ENCODE measurements around the gene GRB10.
A peak's percentile ranks its signal among the peaks of the same experiment; 100 is the strongest.

GRB10 gene

DNA sequence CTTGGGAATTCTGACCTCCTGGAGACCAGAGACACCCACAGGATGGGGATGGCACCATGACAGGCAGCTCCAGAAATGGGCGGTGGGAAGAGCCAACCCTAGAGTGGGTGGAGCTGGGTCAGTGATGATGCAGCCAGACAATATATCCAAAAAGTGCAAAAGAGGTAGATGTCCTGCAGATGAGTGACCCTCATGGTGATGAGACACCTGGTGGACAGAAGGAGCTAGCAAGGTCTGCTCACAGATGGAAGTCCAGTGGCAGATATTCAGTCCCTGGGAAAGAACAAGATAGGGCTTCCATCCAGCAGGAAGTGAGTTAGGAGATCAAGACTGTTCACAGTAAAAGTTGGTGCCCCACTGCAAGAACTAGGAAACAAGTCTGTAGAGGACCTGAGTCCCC lies 19.2 kb upstream of the GRB10 start:
- Histone ChIP-seq H3K9ac (ENCODE audit: low read length) (no peak overlapping the region), H3K36me3 (ENCODE audit: insufficient read depth, low read length) (no peaks in the 10 kb centered on the region), H3K4me3 (ENCODE audit: low read depth in 1 of 2, low read length in 2 of 2) (no peak overlapping the region), H3K4me1 (ENCODE audit: insufficient read depth, low read length) (no peaks in the 10 kb centered on the region), H3K27ac (ENCODE audit: low read depth, low read length) (no peak overlapping the region), H3K9me3 (ENCODE audit: low read length) (no peaks in the 10 kb centered on the region), H3K27me3 (ENCODE audit: control insufficient read depth in 1 of 2, insufficient read depth in 2 of 2, low read length in 2 of 2) (no peaks in the 10 kb centered on the region)

DNA sequence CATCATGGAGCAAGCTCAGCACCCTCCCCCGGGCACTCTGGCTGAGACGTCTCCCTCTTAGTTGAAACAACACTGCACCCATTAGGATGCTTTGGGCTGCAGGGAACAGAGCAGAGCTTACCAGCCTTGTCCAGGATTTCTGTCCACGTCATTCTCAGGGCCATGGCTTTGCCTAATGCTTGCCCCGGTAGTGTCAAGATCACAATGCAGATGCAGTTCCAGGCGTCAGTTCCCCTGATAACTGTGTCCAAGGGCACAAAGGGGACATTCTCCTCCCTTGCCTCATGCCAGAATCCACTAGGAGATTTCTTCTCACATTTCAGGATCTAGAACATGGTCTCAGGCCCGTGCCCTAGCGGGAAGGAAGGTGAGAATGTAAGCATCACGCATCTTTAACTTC lies 17.2 kb upstream of the GRB10 start:
- no peaks in the 10 kb centered on the region for H3K27me3 ChIP-seq (ENCODE audit: control insufficient read depth in 1 of 2, insufficient read depth in 2 of 2, low read length in 2 of 2)

DNA sequence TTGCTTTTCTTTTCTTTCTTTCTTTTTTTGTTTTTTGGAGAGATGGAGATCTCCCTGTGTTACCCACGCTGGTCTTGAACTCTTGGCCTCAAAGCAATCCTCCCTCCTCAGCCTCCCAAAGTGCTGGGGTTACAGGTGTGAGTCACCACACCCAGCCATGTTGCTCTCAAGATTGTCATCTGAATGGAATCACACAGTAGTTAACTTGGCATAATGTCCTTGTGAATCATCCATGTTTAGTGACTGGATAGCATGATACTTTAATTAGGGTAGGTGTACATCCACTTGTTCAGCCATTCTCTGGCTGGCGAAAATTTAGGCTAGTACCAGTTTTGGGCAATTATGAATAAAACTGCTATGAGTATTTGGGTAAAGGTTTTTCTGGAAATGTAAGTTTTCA lies 15.4 kb upstream of the GRB10 start:
- no peaks in the 10 kb centered on the region for H3K4me1 ChIP-seq (ENCODE audit: insufficient read depth, low read length)
- no peak overlapping the region for H3K4me3 ChIP-seq (ENCODE audit: low read depth in 1 of 2, low read length in 2 of 2)
- H3K27me3 ChIP-seq (ENCODE audit: control insufficient read depth in 1 of 2, insufficient read depth in 2 of 2, low read length in 2 of 2), result no peaks in the 10 kb centered on the region
- H3K36me3 ChIP-seq (ENCODE audit: insufficient read depth, low read length), result no peaks in the 10 kb centered on the region
- no peak overlapping the region for H3K27ac ChIP-seq (ENCODE audit: low read depth, low read length)
- no peaks in the 10 kb centered on the region for H3K9me3 ChIP-seq (ENCODE audit: low read length)
- H3K9ac ChIP-seq (ENCODE audit: low read length), result no peak overlapping the region

More for the DNA sequence above, 17.2 kb upstream of the GRB10 start:
- Histone ChIP-seq H3K27ac (ENCODE audit: low read depth, low read length) (no peak overlapping the region), H3K9ac (ENCODE audit: low read length) (no peak overlapping the region), H3K9me3 (ENCODE audit: low read length) (no peaks in the 10 kb centered on the region), H3K4me3 (ENCODE audit: low read depth in 1 of 2, low read length in 2 of 2) (no peak overlapping the region), H3K36me3 (ENCODE audit: insufficient read depth, low read length) (no peaks in the 10 kb centered on the region), H3K4me1 (ENCODE audit: insufficient read depth, low read length) (no peaks in the 10 kb centered on the region)

DNA sequence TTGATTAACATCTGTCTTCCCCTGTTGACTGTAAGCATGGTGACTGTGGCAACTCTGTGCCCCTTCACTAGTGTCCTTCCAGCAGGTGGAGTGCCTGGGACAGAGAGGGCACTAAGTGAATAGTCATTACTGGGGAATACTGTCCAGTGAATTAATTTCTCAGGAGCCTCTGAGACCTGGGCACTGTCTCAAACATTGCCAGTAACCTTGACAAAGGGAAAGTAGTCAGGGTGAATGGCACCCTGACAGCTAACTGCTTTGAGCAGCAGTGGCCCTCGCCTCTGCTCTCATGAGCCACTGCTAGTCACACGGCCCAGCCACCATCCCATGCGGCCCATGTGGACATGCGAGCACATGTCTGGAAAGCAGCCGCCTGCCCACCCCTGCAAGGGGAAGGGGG lies 13.1 kb upstream of the GRB10 start:
- no peaks in the 10 kb centered on the region for H3K27me3 ChIP-seq (ENCODE audit: control insufficient read depth in 1 of 2, insufficient read depth in 2 of 2, low read length in 2 of 2)
- no peak overlapping the region for H3K9ac ChIP-seq (ENCODE audit: low read length)
- no peaks in the 10 kb centered on the region for H3K36me3 ChIP-seq (ENCODE audit: insufficient read depth, low read length)
- no peaks in the 10 kb centered on the region for H3K9me3 ChIP-seq (ENCODE audit: low read length)
- H3K4me1 ChIP-seq (ENCODE audit: insufficient read depth, low read length), result peaks cover 9% of the 10 kb centered on the region
- H3K4me3 ChIP-seq (ENCODE audit: low read depth in 1 of 2, low read length in 2 of 2), result no peak overlapping the region
- no peak overlapping the region for H3K27ac ChIP-seq (ENCODE audit: low read depth, low read length)

DNA sequence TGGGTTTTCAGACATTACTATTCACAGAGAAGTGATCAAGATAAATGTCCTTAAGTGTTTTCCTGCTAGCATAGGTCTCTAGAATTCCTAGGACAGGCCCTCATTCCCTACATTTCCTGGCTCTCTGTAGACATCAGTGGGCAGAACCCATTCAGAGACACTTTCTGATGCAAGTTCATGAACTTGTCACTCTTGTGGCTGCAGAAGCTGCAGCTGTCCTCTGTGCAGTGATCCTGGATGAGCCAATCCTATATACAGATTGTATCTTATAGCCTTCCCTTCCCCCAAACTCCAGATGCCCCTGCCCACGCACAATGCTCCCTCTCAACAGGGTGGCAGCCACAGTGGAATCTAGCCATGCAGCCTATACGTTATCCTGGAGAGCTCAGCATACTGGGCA lies 12.6 kb upstream of the GRB10 start:
- Histone ChIP-seq H3K4me1 (ENCODE audit: insufficient read depth, low read length) (peaks cover 14% of the 10 kb centered on the region), H3K9me3 (ENCODE audit: low read length) (no peaks in the 10 kb centered on the region), H3K4me3 (ENCODE audit: low read depth in 1 of 2, low read length in 2 of 2) (no peak overlapping the region), H3K27me3 (ENCODE audit: control insufficient read depth in 1 of 2, insufficient read depth in 2 of 2, low read length in 2 of 2) (no peaks in the 10 kb centered on the region), H3K27ac (ENCODE audit: low read depth, low read length) (no peak overlapping the region), H3K9ac (ENCODE audit: low read length) (no peak overlapping the region), H3K36me3 (ENCODE audit: insufficient read depth, low read length) (no peaks in the 10 kb centered on the region)

DNA sequence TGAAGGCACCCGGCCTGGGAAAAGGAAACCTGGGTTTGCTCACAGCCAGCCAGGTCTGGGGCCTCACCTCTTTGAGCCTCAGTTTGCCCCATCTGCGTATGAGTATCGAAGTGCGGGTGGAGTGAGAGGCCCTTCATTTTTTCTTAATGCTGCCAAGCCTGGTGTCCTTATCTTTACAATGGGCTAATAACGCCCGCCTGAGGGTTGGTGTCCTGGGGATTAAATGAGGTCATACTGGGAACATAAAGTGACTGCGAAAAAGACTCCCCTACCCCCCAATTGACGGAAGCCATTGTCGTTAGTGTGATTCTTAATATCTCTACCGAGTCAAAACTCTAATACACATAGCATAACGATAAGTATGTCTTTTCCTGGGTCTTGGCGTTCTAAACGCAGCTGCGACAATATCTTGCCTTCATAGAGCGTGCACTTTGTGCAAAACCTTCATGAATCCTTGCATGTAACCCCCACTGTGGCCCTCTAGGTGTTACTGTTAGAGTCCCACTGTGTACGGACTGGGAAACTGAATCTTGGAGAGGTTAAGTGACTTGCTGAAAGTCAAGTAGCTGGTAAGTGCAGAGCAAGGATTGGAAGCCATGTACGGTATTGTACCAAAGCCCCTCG lies 11.4 kb upstream of the GRB10 start:
- Histone ChIP-seq H3K9ac (ENCODE audit: low read length) (peak overlapping the region; percentile 31), H3K4me3 (ENCODE audit: low read depth in 1 of 2, low read length in 2 of 2) (peak overlapping the region; percentile 28 to 33), H3K4me1 (ENCODE audit: insufficient read depth, low read length) (peaks cover 19% of the 10 kb centered on the region), H3K27me3 (ENCODE audit: control insufficient read depth in 1 of 2, insufficient read depth in 2 of 2, low read length in 2 of 2) (no peaks in the 10 kb centered on the region), H3K27ac (ENCODE audit: low read depth, low read length) (peak overlapping the region; percentile 67), H3K36me3 (ENCODE audit: insufficient read depth, low read length) (no peaks in the 10 kb centered on the region), H3K9me3 (ENCODE audit: low read length) (no peaks in the 10 kb centered on the region)

DNA sequence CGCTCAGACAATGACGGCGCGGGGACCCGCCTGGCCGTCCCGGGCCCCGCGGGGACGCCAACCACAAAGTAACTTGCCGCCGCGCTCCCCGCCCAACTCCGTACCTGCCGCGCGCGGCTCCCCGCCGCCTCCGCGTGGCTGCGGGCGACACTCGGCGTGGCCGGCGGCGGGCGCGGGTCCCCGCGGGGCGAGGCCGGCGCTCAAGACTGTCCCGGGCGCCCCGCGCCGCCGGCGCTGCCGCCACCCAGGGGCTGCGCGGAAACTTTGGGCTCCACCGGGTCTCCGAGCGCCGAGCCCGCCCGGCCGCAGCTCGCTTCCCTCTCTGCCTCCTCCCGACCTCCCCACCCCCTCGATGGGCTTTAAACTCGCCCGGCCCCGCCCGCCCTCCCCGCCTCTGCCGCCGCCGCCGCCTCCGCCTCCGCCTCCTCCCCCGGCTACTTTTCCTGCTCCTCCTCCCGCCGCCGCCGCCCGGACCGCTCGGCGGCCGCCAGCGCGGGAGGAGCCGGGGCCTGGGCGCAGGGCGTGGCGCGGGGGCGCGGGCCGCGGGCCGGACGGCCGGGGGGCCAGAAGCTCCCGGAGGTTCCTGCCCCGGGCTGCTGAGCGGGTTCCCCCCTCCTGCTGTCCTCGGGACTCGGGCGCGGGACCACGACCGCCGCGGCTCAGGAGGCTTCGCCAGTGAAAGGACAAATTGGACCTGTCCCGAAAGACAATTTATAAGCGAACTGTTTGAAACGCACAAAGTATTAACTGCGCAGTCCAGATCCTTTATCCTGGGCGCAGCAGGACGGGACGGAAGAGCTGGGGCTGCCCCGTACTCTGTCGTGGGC lies 10.6 kb upstream of the GRB10 start:
- Histone ChIP-seq H3K9ac (ENCODE audit: low read length) (peak overlapping the region; percentile 31), H3K9me3 (ENCODE audit: low read length) (no peaks in the 10 kb centered on the region), H3K4me3 (ENCODE audit: low read depth in 1 of 2, low read length in 2 of 2) (peak overlapping the region; percentile 28 to 33), H3K27me3 (ENCODE audit: control insufficient read depth in 1 of 2, insufficient read depth in 2 of 2, low read length in 2 of 2) (no peaks in the 10 kb centered on the region), H3K27ac (ENCODE audit: low read depth, low read length) (peak overlapping the region; percentile 67), H3K36me3 (ENCODE audit: insufficient read depth, low read length) (no peaks in the 10 kb centered on the region), H3K4me1 (ENCODE audit: insufficient read depth, low read length) (peaks cover 19% of the 10 kb centered on the region)

DNA sequence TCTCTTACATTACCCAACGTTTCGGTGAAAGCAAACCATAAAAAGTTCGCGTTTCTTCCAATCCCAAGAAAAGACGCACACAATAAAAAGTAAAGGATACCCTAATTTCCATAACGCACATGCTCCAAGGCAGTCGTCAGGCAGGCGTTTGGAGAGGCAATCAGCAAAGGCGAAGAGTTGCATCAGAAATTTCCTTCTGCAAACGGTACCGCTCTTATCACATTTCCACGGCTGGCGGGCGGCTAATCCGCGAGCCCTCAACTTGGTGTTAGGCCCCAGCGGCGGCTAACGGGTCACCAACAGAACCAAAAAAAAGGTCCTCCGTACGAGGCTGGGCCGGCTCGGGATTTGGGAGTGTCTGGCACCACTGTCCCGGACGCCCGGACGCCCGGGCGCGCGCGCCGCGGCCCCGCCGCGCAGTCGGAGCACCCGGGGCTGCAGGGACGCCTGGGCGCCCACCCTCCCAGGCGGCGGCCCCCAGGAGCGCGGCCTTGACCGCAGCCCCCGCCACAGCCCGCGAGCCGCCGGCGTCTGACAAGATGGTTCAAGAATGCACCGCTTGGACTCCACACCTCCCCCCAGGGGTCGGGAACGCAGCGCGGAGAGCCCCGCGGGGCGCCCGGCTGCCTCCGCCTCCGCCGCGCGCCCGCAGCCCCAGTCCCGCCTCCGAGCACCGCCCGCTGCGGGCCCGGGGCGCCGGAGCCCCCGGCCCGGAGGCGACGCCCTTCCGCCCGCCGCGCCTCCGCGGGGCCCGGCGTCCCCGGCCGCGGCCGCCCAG lies 9.8 kb upstream of the GRB10 start:
- H3K36me3 ChIP-seq (ENCODE audit: insufficient read depth, low read length), result no peaks in the 10 kb centered on the region
- peak overlapping the region; percentile 57 for H3K27ac ChIP-seq (ENCODE audit: low read depth, low read length)
- no peaks in the 10 kb centered on the region for H3K9me3 ChIP-seq (ENCODE audit: low read length)
- no peaks in the 10 kb centered on the region for H3K27me3 ChIP-seq (ENCODE audit: control insufficient read depth in 1 of 2, insufficient read depth in 2 of 2, low read length in 2 of 2)
- H3K4me1 ChIP-seq (ENCODE audit: insufficient read depth, low read length), result peaks cover 19% of the 10 kb centered on the region
- H3K9ac ChIP-seq (ENCODE audit: low read length), result peak overlapping the region; percentile 37
- peak overlapping the region; percentile 50 to 77 for H3K4me3 ChIP-seq (ENCODE audit: low read depth in 1 of 2, low read length in 2 of 2)

DNA sequence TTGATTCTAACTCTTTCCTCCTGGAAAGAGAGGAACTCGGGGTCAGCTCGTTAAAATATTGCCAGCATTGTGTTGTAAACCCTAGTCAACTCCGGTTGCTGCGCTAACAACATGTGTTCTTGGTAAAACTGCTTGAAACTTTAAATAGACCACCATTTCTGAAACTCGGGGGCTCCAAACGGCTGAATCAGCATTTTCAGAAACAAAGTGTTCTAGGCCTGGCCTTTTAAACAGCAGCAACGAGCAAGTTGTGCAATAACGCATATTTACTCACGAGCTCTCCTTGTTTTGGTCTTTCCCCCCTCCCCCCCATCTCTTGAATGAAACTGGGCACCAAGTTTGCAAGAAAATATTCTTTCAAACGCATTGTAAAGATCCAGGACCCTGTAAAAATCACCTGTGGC lies 9.2 kb upstream of the GRB10 start:
- Histone ChIP-seq H3K9ac (ENCODE audit: low read length) (peak overlapping the region; percentile 37), H3K27me3 (ENCODE audit: control insufficient read depth in 1 of 2, insufficient read depth in 2 of 2, low read length in 2 of 2) (no peaks in the 10 kb centered on the region), H3K27ac (ENCODE audit: low read depth, low read length) (peak overlapping the region; percentile 57), H3K9me3 (ENCODE audit: low read length) (no peaks in the 10 kb centered on the region), H3K4me1 (ENCODE audit: insufficient read depth, low read length) (peaks cover 19% of the 10 kb centered on the region), H3K4me3 (ENCODE audit: low read depth in 1 of 2, low read length in 2 of 2) (peak overlapping the region; percentile 50 to 77), H3K36me3 (ENCODE audit: insufficient read depth, low read length) (no peaks in the 10 kb centered on the region)

DNA sequence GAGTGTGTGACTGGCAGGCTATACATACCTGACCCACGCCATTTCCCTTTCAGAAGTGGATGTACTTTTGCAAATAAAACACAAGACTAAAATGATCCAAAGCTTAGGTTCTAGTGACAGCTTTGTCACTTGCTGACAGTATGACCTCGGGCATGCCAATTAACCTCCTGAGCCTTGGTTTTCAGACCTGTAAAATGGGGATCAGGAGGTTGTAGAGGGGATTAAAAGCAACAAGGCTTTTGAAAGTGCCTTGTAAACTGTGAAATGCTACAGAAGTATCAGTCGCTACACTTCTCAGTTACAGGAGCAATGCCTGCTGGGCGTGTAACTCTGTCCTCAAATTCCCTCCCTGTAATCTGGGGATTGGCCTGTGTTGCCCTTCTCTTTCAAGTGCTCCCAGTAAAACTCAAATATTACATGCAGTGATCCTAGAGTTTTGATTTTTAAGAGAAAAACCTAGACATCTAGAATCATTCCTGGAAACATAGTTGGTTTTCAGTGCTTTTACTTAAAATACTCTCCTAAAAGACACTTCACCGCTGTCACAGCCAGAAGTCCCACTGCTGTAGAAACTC lies 8.8 kb upstream of the GRB10 start:
- no peak overlapping the region for H3K27ac ChIP-seq (ENCODE audit: low read depth, low read length)
- no peaks in the 10 kb centered on the region for H3K27me3 ChIP-seq (ENCODE audit: control insufficient read depth in 1 of 2, insufficient read depth in 2 of 2, low read length in 2 of 2)
- H3K9ac ChIP-seq (ENCODE audit: low read length), result peak overlapping the region; percentile 11

DNA sequence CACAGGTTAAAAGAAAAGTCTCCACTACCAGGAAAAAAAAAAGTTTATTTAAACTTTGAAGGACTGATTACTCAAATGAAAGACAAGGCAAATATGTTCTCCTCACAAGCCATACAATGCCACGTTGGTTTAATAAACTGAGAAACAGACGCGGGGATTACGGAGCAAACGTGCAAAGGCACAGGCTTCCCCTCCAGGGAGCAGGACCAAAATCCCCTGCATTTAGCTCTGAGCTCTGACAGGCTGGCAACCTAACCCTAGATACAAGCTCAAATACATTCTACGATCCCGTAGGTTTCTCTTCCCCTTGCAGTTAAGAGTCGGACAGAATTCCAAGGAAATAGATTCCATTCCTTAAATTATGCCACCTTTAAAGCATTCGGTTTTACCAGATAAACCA lies 7.7 kb upstream of the GRB10 start:
- no peaks in the 10 kb centered on the region for H3K36me3 ChIP-seq (ENCODE audit: insufficient read depth, low read length)
- peaks cover 19% of the 10 kb centered on the region for H3K4me1 ChIP-seq (ENCODE audit: insufficient read depth, low read length)
- H3K9me3 ChIP-seq (ENCODE audit: low read length), result no peaks in the 10 kb centered on the region
- H3K27ac ChIP-seq (ENCODE audit: low read depth, low read length), result peak overlapping the region; percentile 4
- H3K27me3 ChIP-seq (ENCODE audit: control insufficient read depth in 1 of 2, insufficient read depth in 2 of 2, low read length in 2 of 2), result no peaks in the 10 kb centered on the region
- H3K9ac ChIP-seq (ENCODE audit: low read length), result no peak overlapping the region
- peak overlapping the region in 1 of 2 donors; percentile 77 for H3K4me3 ChIP-seq (ENCODE audit: low read depth in 1 of 2, low read length in 2 of 2)

More for the DNA sequence above, 8.8 kb upstream of the GRB10 start:
- Histone ChIP-seq H3K36me3 (ENCODE audit: insufficient read depth, low read length) (no peaks in the 10 kb centered on the region), H3K4me1 (ENCODE audit: insufficient read depth, low read length) (peaks cover 19% of the 10 kb centered on the region), H3K4me3 (ENCODE audit: low read depth in 1 of 2, low read length in 2 of 2) (peak overlapping the region in 1 of 2 donors; percentile 77), H3K9me3 (ENCODE audit: low read length) (no peaks in the 10 kb centered on the region)
